GM04504 (cell line): ENCODE measurements around the gene NRROS.
"Not testable (repeated sequence)": the region's sequence is repeated elsewhere in the genome, so short reads cannot be mapped to it uniquely, and the experiment has no call there.

Source experiments
- DNase-seq: peaks from one replicate; pipeline ENCODE4 v3.0.0-alpha.2; 2012; ENCODE audit warnings: low read depth

NRROS gene

GRCh38 chr3:196639483-196640296, at the start of gene NRROS:
TSS of gene NRROS (plus strand) at chr3:196639694. CDS start at chr3:196654540, 14,846 bp downstream.
- DNase-seq, result no peak

GRCh38 chr3:196590279-196590678, 49.2 kb upstream of the NRROS start:
- no peak for DNase-seq

- DNase-seq, result no peak
Measured at GRCh38 chr3:196596355-196596754, 43.1 kb upstream of the NRROS start.

GRCh38 chr3:196597971-196598733, 41.3 kb upstream of the NRROS start:
- DNase-seq, result not testable (repeated sequence)

DNA sequence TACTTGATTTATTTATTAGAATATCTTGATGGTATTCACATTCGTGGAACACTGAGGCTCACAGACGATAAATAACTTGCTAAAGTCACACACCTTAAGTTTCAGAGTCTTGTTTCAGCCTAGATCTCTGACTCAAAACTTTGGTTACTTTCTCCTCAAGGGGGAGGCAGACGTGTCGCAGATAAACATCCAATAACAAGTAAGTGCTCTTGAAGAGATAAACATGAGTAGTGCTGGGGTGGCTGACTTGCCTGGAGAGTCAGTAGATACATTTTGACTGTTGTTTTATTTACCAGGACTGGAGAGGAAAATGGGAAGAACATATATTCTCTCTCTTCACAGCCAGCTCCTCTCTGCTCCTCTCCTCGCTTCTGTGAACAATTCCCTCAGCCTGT, 39.8 kb upstream of the NRROS start:
- no peak for DNase-seq

DNA sequence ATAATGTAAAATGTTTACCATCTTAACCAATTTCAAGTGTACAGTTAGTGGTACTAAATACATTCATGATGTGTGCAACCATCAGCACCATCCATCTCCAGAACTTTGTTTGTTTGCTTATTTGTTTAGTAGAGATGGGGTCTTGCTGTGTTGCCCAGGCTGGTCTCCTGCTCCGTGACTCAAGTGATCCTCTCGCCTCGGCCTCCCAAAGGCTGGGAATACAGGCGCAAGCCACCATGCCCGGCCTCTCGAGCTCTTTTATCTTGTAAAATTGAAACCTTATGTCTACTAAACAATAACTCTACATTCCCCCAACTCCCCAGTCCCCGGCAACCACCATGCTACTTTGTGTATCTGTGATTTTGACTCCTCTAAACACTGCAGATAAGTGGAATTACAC, 39.1 kb upstream of the NRROS start:
- DNase-seq, result no peak

GRCh38 chr3:196602673-196603072, 36.8 kb upstream of the NRROS start:
- no peak for DNase-seq

DNA sequence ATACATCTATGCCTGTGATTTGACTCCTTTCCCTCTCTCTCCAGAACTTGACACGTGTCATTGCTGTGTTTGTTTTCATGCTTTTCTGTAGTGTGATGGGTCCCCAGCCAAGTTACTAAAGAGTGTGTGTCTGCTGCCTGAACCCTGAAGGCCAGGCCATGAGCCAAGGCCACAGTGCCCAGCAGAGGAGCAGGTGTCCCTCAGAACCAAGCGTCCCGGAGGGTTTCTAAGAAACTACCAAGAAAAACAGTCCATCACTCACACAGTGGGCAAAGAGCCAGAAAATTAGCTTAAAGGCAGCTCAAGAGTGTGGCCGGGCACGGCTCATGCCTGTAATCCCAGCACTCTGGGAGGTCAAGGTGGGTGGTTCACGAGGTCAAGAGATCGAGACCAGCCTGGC, 35.8 kb upstream of the NRROS start:
- no peak for DNase-seq

- no peak for DNase-seq
Measured at GRCh38 chr3:196604548-196604947, 34.9 kb upstream of the NRROS start.

DNA sequence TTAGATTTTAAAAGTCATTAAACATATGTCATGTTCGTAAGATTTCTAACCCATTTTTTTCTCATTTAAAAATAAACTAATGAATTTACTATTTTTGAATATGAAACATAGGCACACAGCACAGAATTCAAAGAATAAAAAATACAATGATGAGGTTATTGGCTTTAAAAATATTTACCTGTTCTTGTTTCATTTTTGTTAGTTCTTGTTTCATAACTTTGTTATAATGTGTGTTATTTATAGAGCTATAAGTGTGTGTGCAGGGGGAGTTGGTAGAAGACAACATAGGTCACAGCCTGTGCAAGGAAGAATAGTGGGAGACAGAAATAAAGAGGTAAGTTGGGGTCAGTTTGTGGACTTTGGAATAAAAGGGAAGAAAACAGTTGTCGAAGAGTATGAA, 30.8 kb upstream of the NRROS start:
- no peak for DNase-seq

DNA sequence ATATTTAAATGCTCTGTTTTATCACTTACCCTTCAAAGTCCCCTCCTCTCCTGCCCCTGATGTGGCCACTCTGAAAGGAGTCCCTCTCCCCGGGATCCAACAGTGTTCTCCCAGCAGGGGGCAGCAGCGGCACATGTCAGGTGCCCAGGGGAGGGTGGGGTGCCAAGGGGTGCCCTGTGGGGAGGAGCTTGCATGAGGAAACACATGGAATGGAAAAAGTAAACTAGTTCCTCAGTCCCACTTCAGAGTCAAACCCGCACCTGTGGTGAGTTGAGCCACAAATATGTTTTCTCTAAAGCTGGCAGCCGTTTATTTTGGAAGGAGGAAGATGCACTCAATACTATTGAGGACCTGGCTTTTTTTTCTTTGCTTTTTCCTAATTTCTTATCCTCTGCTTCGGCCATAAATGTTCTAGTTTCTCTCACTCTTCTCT, 30.1 kb upstream of the NRROS start:
- DNase-seq, result peak; percentile 45

DNA sequence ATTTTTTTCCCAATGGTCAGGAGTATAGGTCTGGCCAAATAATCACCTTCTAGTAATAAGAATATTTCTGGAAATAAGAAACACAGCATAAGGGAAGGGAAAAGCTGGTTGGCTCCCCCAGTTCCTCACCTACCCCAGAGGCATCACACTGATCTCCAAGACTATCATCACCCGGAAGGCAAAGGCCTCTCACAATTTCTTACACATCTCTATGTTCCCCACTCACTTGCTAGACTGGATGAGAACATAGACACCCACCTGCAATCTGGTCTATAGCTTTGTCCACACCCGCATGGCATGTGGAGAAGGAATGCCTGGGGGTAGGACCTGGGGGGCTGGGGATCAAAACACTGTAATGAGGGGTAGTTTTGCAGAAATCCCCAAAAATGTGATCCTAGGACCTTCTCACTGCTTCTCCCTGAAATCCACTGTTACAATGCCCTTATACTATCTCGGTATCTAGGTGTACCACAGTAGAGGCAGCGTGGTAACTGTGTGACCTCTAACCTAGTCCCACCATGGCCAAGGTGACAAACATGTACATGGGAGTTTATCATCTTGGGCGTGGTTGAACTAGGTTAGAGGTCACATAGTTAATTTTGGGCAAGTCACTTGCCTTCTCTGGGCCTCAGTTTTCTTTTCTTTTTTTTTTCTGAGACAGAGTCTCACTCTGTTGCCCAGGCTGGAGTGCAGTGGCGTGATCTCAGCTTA, 29.5 kb upstream of the NRROS start:
- no peak for DNase-seq

GRCh38 chr3:196611761-196612483, 27.6 kb upstream of the NRROS start:
- no peak for DNase-seq

DNA sequence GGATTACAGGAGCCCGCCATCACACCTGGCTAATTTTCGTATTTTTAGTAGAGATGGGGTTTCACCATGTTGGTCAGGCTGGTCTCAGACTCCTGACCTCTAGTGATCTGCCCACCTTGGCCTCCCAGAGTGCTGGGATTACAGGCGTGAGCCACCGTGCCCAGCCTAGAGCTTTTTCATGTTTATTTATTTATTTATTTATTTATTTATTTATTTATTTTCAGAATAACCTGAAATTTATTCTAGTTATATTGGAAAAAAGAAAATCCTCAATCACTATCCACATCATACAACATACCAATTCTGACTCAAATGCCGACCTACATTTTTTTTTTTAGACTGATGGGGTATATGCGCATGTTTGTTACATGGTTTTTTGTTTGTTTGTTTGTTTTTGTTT, 24.3 kb upstream of the NRROS start:
- not testable (repeated sequence) for DNase-seq

GRCh38 chr3:196617256-196617655, 22.2 kb upstream of the NRROS start:
- no peak for DNase-seq

DNA sequence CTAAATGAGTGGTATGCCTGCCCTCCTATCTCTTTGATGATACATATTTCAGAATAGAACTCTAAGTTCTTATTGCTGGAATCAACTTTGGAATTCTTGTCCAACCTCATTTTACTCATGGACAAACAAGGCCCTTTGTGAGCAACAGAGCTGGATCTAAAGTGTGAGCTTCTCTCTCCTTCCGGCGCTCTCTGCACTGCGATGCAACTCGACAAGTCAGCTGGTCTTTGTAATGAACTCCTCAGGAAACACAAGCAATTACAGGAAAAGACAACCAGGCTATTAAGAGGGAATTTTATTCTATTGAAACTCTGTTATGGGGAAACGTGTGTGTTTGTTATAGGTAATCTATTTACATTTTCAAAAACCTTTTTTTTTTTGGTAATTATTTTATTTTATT, 20.3 kb upstream of the NRROS start:
- DNase-seq, result no peak

- DNase-seq, result not testable (repeated sequence)
Measured at GRCh38 chr3:196619627-196620026, 19.9 kb upstream of the NRROS start.

GRCh38 chr3:196620161-196620604, 19.3 kb upstream of the NRROS start:
- no peak for DNase-seq

- DNase-seq, result no peak
Measured at GRCh38 chr3:196620684-196621083, 18.8 kb upstream of the NRROS start.

DNA sequence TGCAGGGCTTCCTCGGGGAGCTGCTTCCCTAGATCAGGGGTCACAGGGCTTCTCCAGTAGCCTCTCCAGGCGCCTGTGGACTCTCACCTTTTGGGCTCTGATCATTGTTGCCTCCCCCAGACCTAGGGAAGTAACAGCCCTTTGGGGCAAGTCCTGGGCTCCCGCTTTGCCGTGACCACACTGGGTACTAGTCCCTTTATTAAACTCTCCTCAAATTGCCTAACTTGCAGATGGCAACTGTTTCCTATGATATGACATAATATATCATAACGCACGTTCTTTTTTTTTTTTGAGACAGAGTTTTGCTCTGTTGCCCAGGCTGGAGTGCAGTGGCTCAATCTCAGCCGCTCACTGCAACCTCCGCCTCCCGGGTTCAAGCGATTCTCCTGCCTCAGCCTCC, 17.9 kb upstream of the NRROS start:
- no peak for DNase-seq

DNA sequence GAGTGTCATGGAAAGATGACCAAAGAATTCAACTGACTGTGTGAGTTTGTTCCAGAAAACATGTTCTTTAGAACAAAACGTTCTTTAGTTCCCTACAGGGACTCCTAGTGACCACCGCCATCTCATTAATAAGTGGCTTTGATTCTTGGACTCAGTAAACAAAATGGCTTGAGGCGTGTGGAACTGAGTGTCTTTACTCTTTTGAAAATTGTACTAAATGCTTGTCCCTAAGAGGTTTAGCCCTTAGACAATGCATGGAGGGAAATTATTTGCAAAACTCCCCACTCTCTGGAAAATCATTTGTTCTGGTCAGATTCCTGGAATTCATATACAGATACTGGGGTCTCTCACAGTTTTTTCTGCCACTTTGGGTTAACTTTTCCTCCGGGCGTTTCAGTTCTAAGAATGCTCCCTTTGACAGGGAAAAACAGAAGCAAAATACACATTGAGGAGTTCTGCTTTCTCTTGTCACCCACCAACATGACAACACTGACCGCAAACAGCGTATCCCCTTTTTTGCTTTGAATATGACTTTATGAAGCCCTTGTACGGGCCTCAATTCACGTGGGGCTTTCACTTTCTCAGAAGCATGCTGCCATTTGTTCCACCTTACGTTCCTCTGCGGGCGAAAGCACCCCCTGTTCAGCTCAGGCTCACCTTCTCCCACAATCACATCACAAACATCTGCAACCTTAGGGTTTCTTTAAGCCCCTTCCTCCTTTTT, 15.3 kb upstream of the NRROS start:
- DNase-seq, result no peak
